ENCODE data around the gene DPPA3.
"Not testable (repeated sequence)": the region's sequence is repeated elsewhere in the genome, so short reads cannot be mapped to it uniquely, and the experiment has no call there.

Gene DPPA3

GRCh38 chr12:7731486-7731885 lies 20.3 kb downstream of the DPPA3 start:
- DNase-seq: no peak

- DNase-seq: no peak
Observed at GRCh38 chr12:7732993-7733392, 21.8 kb downstream of the DPPA3 start.

GRCh38 chr12:7747246-7747645 lies 36.0 kb downstream of the DPPA3 start, which contains the start of gene CLEC4C:
Gene CLEC4C, minus strand, starts transcription at chr12:7747375. Its CDS starts 27 bp downstream, at chr12:7747348.
- DNase-seq: no peak

- DNase-seq: no peak
Observed at GRCh38 chr12:7748852-7749251, 37.6 kb downstream of the DPPA3 start.

GRCh38 chr12:7749442-7749841 lies 38.2 kb downstream of the DPPA3 start:
- no peak for DNase-seq

GRCh38 chr12:7750350-7750749 lies 39.1 kb downstream of the DPPA3 start:
- DNase-seq: no peak

- DNase-seq: no peak
Observed at GRCh38 chr12:7751394-7751793, 40.2 kb downstream of the DPPA3 start.

- not testable (repeated sequence) for DNase-seq
Observed at GRCh38 chr12:7751941-7752922, 41.0 kb downstream of the DPPA3 start.

GRCh38 chr12:7755668-7756067 lies 44.4 kb downstream of the DPPA3 start:
- not testable (repeated sequence) for DNase-seq

- no peak for DNase-seq
Observed at GRCh38 chr12:7756993-7757392, 45.8 kb downstream of the DPPA3 start.

- DNase-seq: no peak
Observed at GRCh38 chr12:7758766-7759140, 47.5 kb downstream of the DPPA3 start.
